Astrocyte (in vitro differentiated cells and primary cell): ENCODE data around the gene PPA2.

Experiments used
- EZH2 ChIP-seq: IDR thresholded peaks from 2 replicates; pipeline ENCODE4 v1.6.1; 2012; ENCODE audit warnings: mild to moderate bottlenecking, low read length, inconsistent platforms; ENCODE audit not compliant: insufficient read depth
- TF ChIP-seq, protein P1 (sequence below): IDR thresholded peaks from 2 replicates; pipeline ENCODE4 v1.5.1; 2011; ENCODE audit warnings: low read depth, mild to moderate bottlenecking, inconsistent platforms, low read length, moderate library complexity; ENCODE audit not compliant: insufficient read depth

GRCh38 chr4:105345358-105345757 lies 128.5 kb downstream of the PPA2 start:
- TF ChIP-seq, protein P1, sequence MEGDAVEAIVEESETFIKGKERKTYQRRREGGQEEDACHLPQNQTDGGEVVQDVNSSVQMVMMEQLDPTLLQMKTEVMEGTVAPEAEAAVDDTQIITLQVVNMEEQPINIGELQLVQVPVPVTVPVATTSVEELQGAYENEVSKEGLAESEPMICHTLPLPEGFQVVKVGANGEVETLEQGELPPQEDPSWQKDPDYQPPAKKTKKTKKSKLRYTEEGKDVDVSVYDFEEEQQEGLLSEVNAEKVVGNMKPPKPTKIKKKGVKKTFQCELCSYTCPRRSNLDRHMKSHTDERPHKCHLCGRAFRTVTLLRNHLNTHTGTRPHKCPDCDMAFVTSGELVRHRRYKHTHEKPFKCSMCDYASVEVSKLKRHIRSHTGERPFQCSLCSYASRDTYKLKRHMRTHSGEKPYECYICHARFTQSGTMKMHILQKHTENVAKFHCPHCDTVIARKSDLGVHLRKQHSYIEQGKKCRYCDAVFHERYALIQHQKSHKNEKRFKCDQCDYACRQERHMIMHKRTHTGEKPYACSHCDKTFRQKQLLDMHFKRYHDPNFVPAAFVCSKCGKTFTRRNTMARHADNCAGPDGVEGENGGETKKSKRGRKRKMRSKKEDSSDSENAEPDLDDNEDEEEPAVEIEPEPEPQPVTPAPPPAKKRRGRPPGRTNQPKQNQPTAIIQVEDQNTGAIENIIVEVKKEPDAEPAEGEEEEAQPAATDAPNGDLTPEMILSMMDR = no peak
- TF ChIP-seq EZH2 = no peak
